ENCODE data around the gene EXTL1. TPM values are rescaled to one million over a fixed set of nuclear protein-coding genes. Genes with fewer than 3 reads are reported as not detected.

The EXTL1 gene
- polyA plus RNA-seq, 1 of the 3 experiments (the other 2 are of a cell fraction), result 0.58 TPM

DNA sequence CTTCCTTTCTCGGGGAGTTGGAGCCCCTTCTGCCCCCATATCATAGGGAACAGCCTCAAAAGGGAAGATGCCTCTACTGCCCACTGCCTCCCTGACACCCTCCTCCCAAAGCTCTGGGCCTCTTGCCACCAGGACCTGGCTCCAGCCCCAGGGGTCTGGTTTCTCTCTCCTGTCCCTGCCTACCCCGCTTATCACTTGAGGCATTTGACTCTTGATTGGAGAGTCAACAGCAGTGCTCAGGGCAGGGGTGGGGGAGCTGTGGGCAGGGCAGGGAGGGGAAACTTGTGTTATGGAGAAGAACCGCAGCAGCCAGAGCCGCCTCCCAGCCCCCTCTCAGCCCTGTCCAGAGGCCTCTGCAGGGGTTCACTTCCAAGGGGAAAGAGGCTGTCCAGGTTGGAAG, 45.3 kb downstream of the EXTL1 start:
- Histone ChIP-seq H3K9ac (no peak overlapping the region), H3K4me2 (no peak overlapping the region), H3K79me2 (ENCODE audit: insufficient read depth) (no peaks in the 10 kb centered on the region), H2AFZ (ENCODE audit: low read depth) (no peak overlapping the region), H4K20me1 (ENCODE audit: insufficient read depth) (no peaks in the 10 kb centered on the region), H3K27me3 (ENCODE audit: insufficient read depth) (peaks cover 12% of the 10 kb centered on the region), H3F3A (replicated peaks; ENCODE audit: insufficient read depth) (no peaks in the 10 kb centered on the region), H3K36me3 (replicated peaks in 1 of 2; ENCODE audit: control insufficient read depth in 1 of 2, insufficient read depth in 2 of 2, low read length in 1 of 2) (no peaks in the 10 kb centered on the region), H3K9me2 (no peaks in the 10 kb centered on the region), H3K9me3 (no peaks in the 10 kb centered on the region), H3K4me3 (ENCODE audit: low read depth in 2 of 2, low read length in 1 of 2) (no peak overlapping the region), H3K4me1 (ENCODE audit: control insufficient read depth in 1 of 2, insufficient read depth in 2 of 2, low read depth in 1 of 2, low read length in 1 of 2) (no peaks in the 10 kb centered on the region; a peak in 1 of 4 replicates), H3K27ac (ENCODE audit: low read depth in 2 of 2, low read length in 1 of 2) (no peak overlapping the region)
- peak; percentile 6; the same call in 1 of the 2 replicates for TF ChIP-seq TCF12 (IDR thresholded peaks at IDR 0.05)
- TF ChIP-seq, protein P1, sequence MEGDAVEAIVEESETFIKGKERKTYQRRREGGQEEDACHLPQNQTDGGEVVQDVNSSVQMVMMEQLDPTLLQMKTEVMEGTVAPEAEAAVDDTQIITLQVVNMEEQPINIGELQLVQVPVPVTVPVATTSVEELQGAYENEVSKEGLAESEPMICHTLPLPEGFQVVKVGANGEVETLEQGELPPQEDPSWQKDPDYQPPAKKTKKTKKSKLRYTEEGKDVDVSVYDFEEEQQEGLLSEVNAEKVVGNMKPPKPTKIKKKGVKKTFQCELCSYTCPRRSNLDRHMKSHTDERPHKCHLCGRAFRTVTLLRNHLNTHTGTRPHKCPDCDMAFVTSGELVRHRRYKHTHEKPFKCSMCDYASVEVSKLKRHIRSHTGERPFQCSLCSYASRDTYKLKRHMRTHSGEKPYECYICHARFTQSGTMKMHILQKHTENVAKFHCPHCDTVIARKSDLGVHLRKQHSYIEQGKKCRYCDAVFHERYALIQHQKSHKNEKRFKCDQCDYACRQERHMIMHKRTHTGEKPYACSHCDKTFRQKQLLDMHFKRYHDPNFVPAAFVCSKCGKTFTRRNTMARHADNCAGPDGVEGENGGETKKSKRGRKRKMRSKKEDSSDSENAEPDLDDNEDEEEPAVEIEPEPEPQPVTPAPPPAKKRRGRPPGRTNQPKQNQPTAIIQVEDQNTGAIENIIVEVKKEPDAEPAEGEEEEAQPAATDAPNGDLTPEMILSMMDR (IDR thresholded peaks at IDR 0.05), result no peak
- 53% methylated on average over 3 of the region's 4 CpGs for WGBS (ENCODE audit: low lambda C conversion rate)
- ChIA-PET POLR2A (interaction anchor here (1.3 kb wide), 1 partner anchor 13 kb away, joined by 4 read pairs; no protein-coding TSS in a partner anchor), CTCF (interaction anchor here (0.7 to 1.4 kb wide), 5 partner anchors 9 to 297 kb away, joined by 3 to 5 read pairs (median 4); no protein-coding TSS in a partner anchor)
- peak; percentile 52 for DNase-seq

GRCh38 chr1:26067432-26067911, 45.9 kb downstream of the EXTL1 start, which contains the start of gene TRIM63:
Gene TRIM63, minus strand, starts transcription at chr1:26067630. Its CDS starts 136 bp downstream, at chr1:26067494.
- H3K79me2 ChIP-seq (ENCODE audit: insufficient read depth), result no peaks in the 10 kb centered on the region
- peaks cover 0 to 3% of the 10 kb centered on the region in 2 experiments; a peak in 1 of 4 replicates for H3K4me1 ChIP-seq (ENCODE audit: control insufficient read depth in 1 of 2, insufficient read depth in 2 of 2, low read depth in 1 of 2, low read length in 1 of 2)
- H3K4me3 ChIP-seq (ENCODE audit: low read depth in 2 of 2, low read length in 1 of 2), result no peak within 1 kb of the TSS
- no peak within 1 kb of the TSS for H2AFZ ChIP-seq (ENCODE audit: low read depth)
- POLR2A ChIA-PET, result interaction anchor here (1.3 kb wide), 1 partner anchor 13 kb away, joined by 4 read pairs; no protein-coding TSS in a partner anchor
- no peak within 1 kb of the TSS for H3K27ac ChIP-seq (ENCODE audit: low read depth in 2 of 2, low read length in 1 of 2)
- CTCF ChIA-PET, result interaction anchor here (0.7 to 1.4 kb wide), 4 partner anchors 9 to 102 kb away, joined by 3 to 5 read pairs (median 4); no protein-coding TSS in a partner anchor
- H3K9ac ChIP-seq, result no peak within 1 kb of the TSS
- H3K9me3 ChIP-seq, result no peaks in the 10 kb centered on the region
- H3F3A ChIP-seq (replicated peaks; ENCODE audit: insufficient read depth), result no peaks in the 10 kb centered on the region
- no peaks in the 10 kb centered on the region for H4K20me1 ChIP-seq (ENCODE audit: insufficient read depth)
- no peak within 1 kb of the TSS for H3K4me2 ChIP-seq
- DNase-seq, result no peak
- no peak for TF ChIP-seq GABPA (IDR thresholded peaks at IDR 0.05; ENCODE audit: low read depth)
- TF ChIP-seq RCOR1 (IDR thresholded peaks at IDR 0.05; ENCODE audit: low read length), result no peak
- no peak for TF ChIP-seq ZBTB33 (IDR thresholded peaks at IDR 0.05; ENCODE audit: borderline replicate concordance, low read depth)
- TF ChIP-seq, protein P1 (IDR thresholded peaks at IDR 0.05), result no peak
- no peak for TF ChIP-seq MAX (IDR thresholded peaks at IDR 0.05; ENCODE audit: low read depth)
- no peak for TF ChIP-seq USF2 (IDR thresholded peaks at IDR 0.05; ENCODE audit: borderline replicate concordance, low read depth, low read length)
- no peak for TF ChIP-seq NRF1 (IDR thresholded peaks at IDR 0.05; ENCODE audit: low read depth, low read length)
- no peak for TF ChIP-seq EZH2phosphoT487 (IDR thresholded peaks at IDR 0.05; ENCODE audit: borderline replicate concordance, low read depth)
- TF ChIP-seq YY1 (IDR thresholded peaks at IDR 0.05; ENCODE audit: low read depth), result no peak
- TF ChIP-seq NFIC (IDR thresholded peaks at IDR 0.05; ENCODE audit: borderline replicate concordance), result no peak
- TF ChIP-seq CHD2 (IDR thresholded peaks at IDR 0.05; ENCODE audit: low read length, partially characterized antibody), result no peak
- TF ChIP-seq, protein P2, sequence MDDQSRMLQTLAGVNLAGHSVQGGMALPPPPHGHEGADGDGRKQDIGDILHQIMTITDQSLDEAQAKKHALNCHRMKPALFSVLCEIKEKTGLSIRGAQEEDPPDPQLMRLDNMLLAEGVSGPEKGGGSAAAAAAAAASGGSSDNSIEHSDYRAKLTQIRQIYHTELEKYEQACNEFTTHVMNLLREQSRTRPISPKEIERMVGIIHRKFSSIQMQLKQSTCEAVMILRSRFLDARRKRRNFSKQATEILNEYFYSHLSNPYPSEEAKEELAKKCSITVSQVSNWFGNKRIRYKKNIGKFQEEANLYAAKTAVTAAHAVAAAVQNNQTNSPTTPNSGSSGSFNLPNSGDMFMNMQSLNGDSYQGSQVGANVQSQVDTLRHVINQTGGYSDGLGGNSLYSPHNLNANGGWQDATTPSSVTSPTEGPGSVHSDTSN (IDR thresholded peaks at IDR 0.05), result no peak
- TF ChIP-seq FOSL2 (IDR thresholded peaks at IDR 0.05; ENCODE audit: borderline replicate concordance, low read depth), result no peak
- no peak for TF ChIP-seq JUND (IDR thresholded peaks at IDR 0.05)
- H3K9me2 ChIP-seq, result no peaks in the 10 kb centered on the region
- no peaks in the 10 kb centered on the region for H3K36me3 ChIP-seq (replicated peaks in 1 of 2; ENCODE audit: control insufficient read depth in 1 of 2, insufficient read depth in 2 of 2, low read length in 1 of 2)
- 74% methylated on average over 5 of the region's 9 CpGs for WGBS (ENCODE audit: low lambda C conversion rate)
- H3K27me3 ChIP-seq (ENCODE audit: insufficient read depth), result peaks cover 17% of the 10 kb centered on the region

Measured in SK-N-SH (cell line).